ENCODE results near the gene CCDC51. TPM values are rescaled to one million over a fixed set of nuclear protein-coding genes. Genes with fewer than 3 reads are reported as not detected.
A peak's percentile ranks its signal among the peaks of the same experiment; 100 is the strongest.

Gene CCDC51
- total and polyA plus RNA-seq, 2 of the 13 experiments (the other 11 are each of a cell fraction or from before 2014, with no cell fraction given): 18.1 to 29.4 TPM

DNA sequence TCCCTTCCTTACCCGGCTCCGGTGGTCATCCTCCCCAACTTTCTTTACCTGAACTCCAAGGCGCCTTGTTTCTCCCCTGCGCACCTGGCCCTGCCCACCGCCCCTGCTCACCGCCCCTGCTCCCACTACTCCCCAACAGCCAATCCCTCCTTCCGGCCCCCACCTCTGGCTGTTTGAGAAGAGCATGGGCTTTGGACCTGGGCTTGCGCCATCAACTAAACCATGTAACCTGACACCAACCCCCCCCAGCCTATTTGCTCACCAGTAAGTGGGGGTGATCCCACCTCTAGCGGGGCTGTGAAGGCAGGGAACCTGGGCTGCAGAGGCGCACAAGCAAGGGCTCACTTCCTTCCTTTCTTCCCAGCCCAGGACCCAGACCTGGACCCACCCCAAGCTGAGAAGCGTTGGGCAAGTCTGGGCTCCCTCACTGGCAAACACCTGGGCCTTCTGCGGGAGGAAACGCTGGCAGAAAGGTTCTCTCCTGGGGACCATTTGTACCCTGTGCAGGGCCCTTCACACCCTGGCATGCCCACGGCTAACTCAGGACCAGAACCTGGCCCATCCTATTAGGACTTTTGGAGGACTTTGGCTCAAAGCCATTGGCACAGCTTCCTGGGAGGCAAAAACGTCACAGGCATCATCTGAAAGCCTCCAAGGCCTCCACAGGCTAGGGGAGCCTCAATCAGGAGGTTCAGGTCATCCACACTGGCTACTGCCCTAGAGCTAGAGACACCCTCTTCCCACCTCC lies 9.8 kb downstream of the CCDC51 start, which contains the start of gene PLXNB1 (continued):
- TF ChIP-seq, protein P1, sequence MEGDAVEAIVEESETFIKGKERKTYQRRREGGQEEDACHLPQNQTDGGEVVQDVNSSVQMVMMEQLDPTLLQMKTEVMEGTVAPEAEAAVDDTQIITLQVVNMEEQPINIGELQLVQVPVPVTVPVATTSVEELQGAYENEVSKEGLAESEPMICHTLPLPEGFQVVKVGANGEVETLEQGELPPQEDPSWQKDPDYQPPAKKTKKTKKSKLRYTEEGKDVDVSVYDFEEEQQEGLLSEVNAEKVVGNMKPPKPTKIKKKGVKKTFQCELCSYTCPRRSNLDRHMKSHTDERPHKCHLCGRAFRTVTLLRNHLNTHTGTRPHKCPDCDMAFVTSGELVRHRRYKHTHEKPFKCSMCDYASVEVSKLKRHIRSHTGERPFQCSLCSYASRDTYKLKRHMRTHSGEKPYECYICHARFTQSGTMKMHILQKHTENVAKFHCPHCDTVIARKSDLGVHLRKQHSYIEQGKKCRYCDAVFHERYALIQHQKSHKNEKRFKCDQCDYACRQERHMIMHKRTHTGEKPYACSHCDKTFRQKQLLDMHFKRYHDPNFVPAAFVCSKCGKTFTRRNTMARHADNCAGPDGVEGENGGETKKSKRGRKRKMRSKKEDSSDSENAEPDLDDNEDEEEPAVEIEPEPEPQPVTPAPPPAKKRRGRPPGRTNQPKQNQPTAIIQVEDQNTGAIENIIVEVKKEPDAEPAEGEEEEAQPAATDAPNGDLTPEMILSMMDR (CRISPR knock-in tag; IDR thresholded peaks at IDR 0.05): peak; percentile 31; the same call in 1 of the 2 replicates
- TF ChIP-seq, protein P2, sequence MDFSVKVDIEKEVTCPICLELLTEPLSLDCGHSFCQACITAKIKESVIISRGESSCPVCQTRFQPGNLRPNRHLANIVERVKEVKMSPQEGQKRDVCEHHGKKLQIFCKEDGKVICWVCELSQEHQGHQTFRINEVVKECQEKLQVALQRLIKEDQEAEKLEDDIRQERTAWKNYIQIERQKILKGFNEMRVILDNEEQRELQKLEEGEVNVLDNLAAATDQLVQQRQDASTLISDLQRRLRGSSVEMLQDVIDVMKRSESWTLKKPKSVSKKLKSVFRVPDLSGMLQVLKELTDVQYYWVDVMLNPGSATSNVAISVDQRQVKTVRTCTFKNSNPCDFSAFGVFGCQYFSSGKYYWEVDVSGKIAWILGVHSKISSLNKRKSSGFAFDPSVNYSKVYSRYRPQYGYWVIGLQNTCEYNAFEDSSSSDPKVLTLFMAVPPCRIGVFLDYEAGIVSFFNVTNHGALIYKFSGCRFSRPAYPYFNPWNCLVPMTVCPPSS (IDR thresholded peaks at IDR 0.05): no peak
- no peak; the same call in 1 of the 2 replicates for TF ChIP-seq YEATS2 (CRISPR knock-in tag; IDR thresholded peaks at IDR 0.05; ENCODE audit: borderline replicate concordance)
- no peak for TF ChIP-seq TMF1 (CRISPR knock-in tag; IDR thresholded peaks at IDR 0.05; ENCODE audit: low read depth)
- peak; percentile 79; the same call in 1 of the 2 replicates for TF ChIP-seq HES4 (CRISPR knock-in tag; IDR thresholded peaks at IDR 0.05; ENCODE audit: borderline replicate concordance)
- no peak for TF ChIP-seq RAD21 (CRISPR knock-in tag; IDR thresholded peaks at IDR 0.05)
- no peak for TF ChIP-seq SSRP1 (CRISPR knock-in tag; IDR thresholded peaks at IDR 0.05)
- no peak for TF ChIP-seq ZNF382 (CRISPR knock-in tag; IDR thresholded peaks at IDR 0.05; ENCODE audit: borderline replicate concordance)
- peak; percentile 100 for TF ChIP-seq SIX4 (CRISPR knock-in tag; IDR thresholded peaks at IDR 0.05)
- peak; percentile 25; the same call in 1 of the 2 replicates for TF ChIP-seq ATF7 (IDR thresholded peaks at IDR 0.05)
- peak; percentile 88 for TF ChIP-seq ATF7 (CRISPR knock-in tag; IDR thresholded peaks at IDR 0.05)
- peak; percentile 32 to 36; a peak in 1 of 4 replicates for TF ChIP-seq NR2F1 (CRISPR knock-in tag; IDR thresholded peaks at IDR 0.05)
- TF ChIP-seq, protein P3, sequence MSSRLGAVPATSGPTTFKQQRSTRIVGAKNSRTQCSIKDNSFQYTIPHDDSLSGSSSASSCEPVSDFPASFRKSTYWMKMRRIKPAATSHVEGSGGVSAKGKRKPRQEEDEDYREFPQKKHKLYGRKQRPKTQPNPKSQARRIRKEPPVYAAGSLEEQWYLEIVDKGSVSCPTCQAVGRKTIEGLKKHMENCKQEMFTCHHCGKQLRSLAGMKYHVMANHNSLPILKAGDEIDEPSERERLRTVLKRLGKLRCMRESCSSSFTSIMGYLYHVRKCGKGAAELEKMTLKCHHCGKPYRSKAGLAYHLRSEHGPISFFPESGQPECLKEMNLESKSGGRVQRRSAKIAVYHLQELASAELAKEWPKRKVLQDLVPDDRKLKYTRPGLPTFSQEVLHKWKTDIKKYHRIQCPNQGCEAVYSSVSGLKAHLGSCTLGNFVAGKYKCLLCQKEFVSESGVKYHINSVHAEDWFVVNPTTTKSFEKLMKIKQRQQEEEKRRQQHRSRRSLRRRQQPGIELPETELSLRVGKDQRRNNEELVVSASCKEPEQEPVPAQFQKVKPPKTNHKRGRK (CRISPR knock-in tag; IDR thresholded peaks at IDR 0.05): no peak
- peak; percentile 98; the same call in 1 of the 2 replicates for TF ChIP-seq ZNF556 (CRISPR knock-in tag; IDR thresholded peaks at IDR 0.05; ENCODE audit: borderline replicate concordance)
- TF ChIP-seq CENPT (CRISPR knock-in tag; IDR thresholded peaks at IDR 0.05; ENCODE audit: low read depth): no peak
- no peak for TF ChIP-seq ZNF713 (CRISPR knock-in tag; IDR thresholded peaks at IDR 0.05)
- TF ChIP-seq, protein P4, sequence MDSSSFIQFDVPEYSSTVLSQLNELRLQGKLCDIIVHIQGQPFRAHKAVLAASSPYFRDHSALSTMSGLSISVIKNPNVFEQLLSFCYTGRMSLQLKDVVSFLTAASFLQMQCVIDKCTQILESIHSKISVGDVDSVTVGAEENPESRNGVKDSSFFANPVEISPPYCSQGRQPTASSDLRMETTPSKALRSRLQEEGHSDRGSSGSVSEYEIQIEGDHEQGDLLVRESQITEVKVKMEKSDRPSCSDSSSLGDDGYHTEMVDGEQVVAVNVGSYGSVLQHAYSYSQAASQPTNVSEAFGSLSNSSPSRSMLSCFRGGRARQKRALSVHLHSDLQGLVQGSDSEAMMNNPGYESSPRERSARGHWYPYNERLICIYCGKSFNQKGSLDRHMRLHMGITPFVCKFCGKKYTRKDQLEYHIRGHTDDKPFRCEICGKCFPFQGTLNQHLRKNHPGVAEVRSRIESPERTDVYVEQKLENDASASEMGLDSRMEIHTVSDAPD (CRISPR knock-in tag; IDR thresholded peaks at IDR 0.05): peak; percentile 91
- peak; percentile 37 for TF ChIP-seq ZNF883 (CRISPR knock-in tag; IDR thresholded peaks at IDR 0.05; ENCODE audit: not compliant biosample characterization)
- TF ChIP-seq NCOA5 (CRISPR knock-in tag; IDR thresholded peaks at IDR 0.05): no peak
- TF ChIP-seq ZNF24 (IDR thresholded peaks at IDR 0.05): no peak
- peak; percentile 95 for TF ChIP-seq MED1 (CRISPR knock-in tag; IDR thresholded peaks at IDR 0.05)

Data from HepG2 (cell line).